Fibroblast of lung (primary cell): Measurements from ENCODE around the gene ERBB4.

Source experiments
- CTCF ChIP-seq, 2 donors: IDR thresholded peaks in 1 of 2; conservative IDR thresholded peaks in 1 of 2; 1 replicate in 1 of 2; 2 replicates in 1 of 2; pipeline ENCODE4 v1.5.1; 2011 to 2012; ENCODE audit warnings: low read length in 2 of 2, control low read depth in 1 of 2, inconsistent platforms in 1 of 2, low read depth in 1 of 2, mild to moderate bottlenecking in 1 of 2
- EZH2 ChIP-seq: IDR thresholded peaks from 2 replicates; pipeline ENCODE4 v1.5.1; 2012; ENCODE audit warnings: low read length, control low read depth, mild to moderate bottlenecking; ENCODE audit errors: missing control alignments

DNA sequence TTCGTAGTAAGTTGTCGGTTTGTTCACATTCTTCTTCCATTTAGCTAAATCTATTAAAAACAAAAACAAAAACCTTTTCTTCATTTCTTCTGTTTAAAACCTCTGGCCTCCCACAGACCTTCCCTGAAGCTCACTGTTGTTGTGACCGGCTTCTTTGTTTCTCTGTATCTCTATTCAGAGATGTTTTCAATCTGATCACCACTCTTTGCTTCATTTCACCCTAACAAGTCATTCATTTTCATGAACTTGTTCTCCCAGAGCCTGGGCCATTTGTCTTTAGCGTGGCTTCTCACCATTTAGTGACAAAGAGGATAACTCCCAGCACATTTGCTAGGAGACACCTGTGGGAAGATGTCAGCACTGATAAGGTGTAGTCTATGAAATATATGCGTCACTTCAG is 794.2 kb downstream of the ERBB4 start:
- TF ChIP-seq CTCF (conservative IDR thresholded peaks at IDR 0.05 in 1 of 2, IDR thresholded peaks at IDR 0.05 in 1 of 2; ENCODE audit: low read depth in 1 of 2, low read length in 2 of 2) (no peak), EZH2 (no peak)
